Measurements from ENCODE around the gene LRFN4. TPM values are rescaled to one million over a fixed set of nuclear protein-coding genes. Genes with fewer than 3 reads are reported as not detected.

Gene LRFN4
- total RNA-seq, 1 experiment from 2014 or later, result 66.7 TPM

DNA sequence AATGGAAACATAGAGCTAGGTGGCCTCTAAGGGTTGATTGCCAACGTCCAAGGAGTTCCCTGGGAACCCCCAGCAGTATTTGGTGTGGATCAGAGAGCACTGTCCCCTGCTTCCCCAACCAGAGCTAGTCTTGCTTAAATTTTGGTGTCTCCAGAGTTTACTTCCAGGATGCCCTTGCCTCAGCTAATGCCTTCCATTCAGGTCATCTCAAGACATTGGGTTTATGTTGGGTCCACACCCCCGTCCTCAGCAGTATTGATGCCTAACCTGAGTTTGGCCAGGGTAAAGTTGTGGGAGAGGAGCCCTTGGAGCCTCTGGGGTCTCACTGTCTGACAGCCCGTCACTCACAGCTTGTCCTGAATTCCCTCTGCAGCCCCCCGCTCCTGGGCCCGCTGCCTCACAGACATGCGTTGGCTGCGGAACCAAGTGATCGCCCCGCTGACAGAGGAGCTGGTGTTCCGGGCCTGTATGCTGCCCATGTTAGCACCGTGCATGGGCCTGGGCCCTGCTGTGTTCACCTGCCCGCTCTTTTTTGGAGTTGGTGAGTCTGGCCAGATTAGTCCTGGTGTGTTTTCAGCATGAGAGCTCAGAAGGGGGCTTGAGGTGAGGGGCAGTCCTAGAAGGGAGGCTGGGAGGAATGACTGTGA lies 12.2 kb upstream of the LRFN4 start:
- no peak overlapping the region for H2BK12ac ChIP-seq (ENCODE audit: insufficient read length, low read depth, low read length)
- H4K20me1 ChIP-seq (ENCODE audit: control insufficient read depth, insufficient read depth, insufficient read length), result no peaks in the 10 kb centered on the region
- no CpG with 5 or more reads among the region's 12 CpGs for WGBS (ENCODE audit: extremely low coverage, insufficient read length, low lambda C conversion rate)
- DNase-seq, result no peak
- no peak overlapping the region for H2BK5ac ChIP-seq (ENCODE audit: insufficient read length, low read length)
- no peak overlapping the region for H3K27ac ChIP-seq (ENCODE audit: insufficient read length, low read depth, low read length)
- H3K14ac ChIP-seq (ENCODE audit: insufficient read depth, low read length), result no peak overlapping the region
- peaks cover 2% of the 10 kb centered on the region; the same call in 1 of the 2 replicates for H3K27me3 Mint-ChIP-seq (ENCODE audit: low read depth)
- H2BK120ac ChIP-seq (ENCODE audit: low read depth, low read length, poor library complexity, severe bottlenecking), result no peak overlapping the region
- no peak overlapping the region for H2AK5ac ChIP-seq (ENCODE audit: insufficient read length, low read length)
- no peak overlapping the region for H3K23ac ChIP-seq (ENCODE audit: insufficient read length, low read depth, low read length)
- H3K56ac ChIP-seq (ENCODE audit: insufficient read length, low read depth, low read length), result no peak overlapping the region
- H4K91ac ChIP-seq (ENCODE audit: insufficient read length, low read depth, low read length), result no peak overlapping the region
- H3K4me2 ChIP-seq (ENCODE audit: insufficient read depth, insufficient read length, low read length), result peak overlapping the region; percentile 56
- no peak overlapping the region for H2AFZ ChIP-seq (ENCODE audit: low read length)
- H4K5ac ChIP-seq (ENCODE audit: insufficient read length, low read depth, low read length), result no peak overlapping the region
- no peaks in the 10 kb centered on the region for H3K9me3 ChIP-seq (ENCODE audit: control insufficient read depth, low read depth, low read length)
- peak overlapping the region; percentile 86 for H3K9ac ChIP-seq (ENCODE audit: extremely low read depth, insufficient read length, low read length)
- no peaks in the 10 kb centered on the region for H3K27me3 ChIP-seq (ENCODE audit: insufficient read depth, low read length)
- TF ChIP-seq, protein P1, sequence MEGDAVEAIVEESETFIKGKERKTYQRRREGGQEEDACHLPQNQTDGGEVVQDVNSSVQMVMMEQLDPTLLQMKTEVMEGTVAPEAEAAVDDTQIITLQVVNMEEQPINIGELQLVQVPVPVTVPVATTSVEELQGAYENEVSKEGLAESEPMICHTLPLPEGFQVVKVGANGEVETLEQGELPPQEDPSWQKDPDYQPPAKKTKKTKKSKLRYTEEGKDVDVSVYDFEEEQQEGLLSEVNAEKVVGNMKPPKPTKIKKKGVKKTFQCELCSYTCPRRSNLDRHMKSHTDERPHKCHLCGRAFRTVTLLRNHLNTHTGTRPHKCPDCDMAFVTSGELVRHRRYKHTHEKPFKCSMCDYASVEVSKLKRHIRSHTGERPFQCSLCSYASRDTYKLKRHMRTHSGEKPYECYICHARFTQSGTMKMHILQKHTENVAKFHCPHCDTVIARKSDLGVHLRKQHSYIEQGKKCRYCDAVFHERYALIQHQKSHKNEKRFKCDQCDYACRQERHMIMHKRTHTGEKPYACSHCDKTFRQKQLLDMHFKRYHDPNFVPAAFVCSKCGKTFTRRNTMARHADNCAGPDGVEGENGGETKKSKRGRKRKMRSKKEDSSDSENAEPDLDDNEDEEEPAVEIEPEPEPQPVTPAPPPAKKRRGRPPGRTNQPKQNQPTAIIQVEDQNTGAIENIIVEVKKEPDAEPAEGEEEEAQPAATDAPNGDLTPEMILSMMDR (conservative IDR thresholded peaks at IDR 0.05), result no peak
- no peaks in the 10 kb centered on the region for H3K4me1 ChIP-seq (ENCODE audit: insufficient read depth, low read length)
- peaks cover 14 to 16% of the 10 kb centered on the region in 2 experiments for H3K4me1 Mint-ChIP-seq
- no peak overlapping the region for H2BK20ac ChIP-seq (ENCODE audit: low read depth, low read length, poor library complexity, severe bottlenecking)
- no peak overlapping the region for H2BK15ac ChIP-seq (ENCODE audit: low read depth, low read length)
- no peak overlapping the region for H3T11ph ChIP-seq (ENCODE audit: low read length)
- peaks cover 7% of the 10 kb centered on the region for H3K79me1 ChIP-seq (ENCODE audit: insufficient read depth, low read depth, low read length, poor library complexity, severe bottlenecking)
- H3K4ac ChIP-seq (ENCODE audit: low read depth, low read length), result no peak overlapping the region
- peaks cover 10% of the 10 kb centered on the region; the same call in 1 of the 2 replicates for H3K79me2 ChIP-seq (ENCODE audit: insufficient read depth, low read length)
- H3K4me3 Mint-ChIP-seq, result peak overlapping the region; percentile 90 to 91
- no peak overlapping the region for H3K27ac Mint-ChIP-seq
- H3K18ac ChIP-seq (ENCODE audit: insufficient read length, low read depth, low read length), result no peak overlapping the region
- peaks cover 5% of the 10 kb centered on the region for H3K23me2 ChIP-seq (ENCODE audit: insufficient read length, low read depth, low read length, poor library complexity, severe bottlenecking)
- no peak overlapping the region for H4K8ac ChIP-seq (replicated peaks; ENCODE audit: insufficient read length, low read depth, low read length)
- no peaks in the 10 kb centered on the region for H3K9me3 Mint-ChIP-seq
- H3K36me3 Mint-ChIP-seq (ENCODE audit: insufficient read depth in 1 of 3, low read depth in 3 of 3), result peaks cover 13 to 55% (median 37%) of the 10 kb centered on the region in 3 experiments

All from H9 (cell line).